Inferior parietal cortex (tissue), 1 donor: Measurements from ENCODE around the gene SERHL2.
"Not testable (repeated sequence)": the region's sequence is repeated elsewhere in the genome, so short reads cannot be mapped to it uniquely, and the experiment has no call there.

Source experiments
- DNase-seq: peaks from one replicate; pipeline ENCODE4 v3.0.0-alpha.2; 2016; ENCODE audit errors: extremely low spot score

Gene SERHL2, protein sequence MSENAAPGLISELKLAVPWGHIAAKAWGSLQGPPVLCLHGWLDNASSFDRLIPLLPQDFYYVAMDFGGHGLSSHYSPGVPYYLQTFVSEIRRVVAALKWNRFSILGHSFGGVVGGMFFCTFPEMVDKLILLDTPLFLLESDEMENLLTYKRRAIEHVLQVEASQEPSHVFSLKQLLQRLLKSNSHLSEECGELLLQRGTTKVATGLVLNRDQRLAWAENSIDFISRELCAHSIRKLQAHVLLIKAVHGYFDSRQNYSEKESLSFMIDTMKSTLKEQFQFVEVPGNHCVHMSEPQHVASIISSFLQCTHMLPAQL

DNA sequence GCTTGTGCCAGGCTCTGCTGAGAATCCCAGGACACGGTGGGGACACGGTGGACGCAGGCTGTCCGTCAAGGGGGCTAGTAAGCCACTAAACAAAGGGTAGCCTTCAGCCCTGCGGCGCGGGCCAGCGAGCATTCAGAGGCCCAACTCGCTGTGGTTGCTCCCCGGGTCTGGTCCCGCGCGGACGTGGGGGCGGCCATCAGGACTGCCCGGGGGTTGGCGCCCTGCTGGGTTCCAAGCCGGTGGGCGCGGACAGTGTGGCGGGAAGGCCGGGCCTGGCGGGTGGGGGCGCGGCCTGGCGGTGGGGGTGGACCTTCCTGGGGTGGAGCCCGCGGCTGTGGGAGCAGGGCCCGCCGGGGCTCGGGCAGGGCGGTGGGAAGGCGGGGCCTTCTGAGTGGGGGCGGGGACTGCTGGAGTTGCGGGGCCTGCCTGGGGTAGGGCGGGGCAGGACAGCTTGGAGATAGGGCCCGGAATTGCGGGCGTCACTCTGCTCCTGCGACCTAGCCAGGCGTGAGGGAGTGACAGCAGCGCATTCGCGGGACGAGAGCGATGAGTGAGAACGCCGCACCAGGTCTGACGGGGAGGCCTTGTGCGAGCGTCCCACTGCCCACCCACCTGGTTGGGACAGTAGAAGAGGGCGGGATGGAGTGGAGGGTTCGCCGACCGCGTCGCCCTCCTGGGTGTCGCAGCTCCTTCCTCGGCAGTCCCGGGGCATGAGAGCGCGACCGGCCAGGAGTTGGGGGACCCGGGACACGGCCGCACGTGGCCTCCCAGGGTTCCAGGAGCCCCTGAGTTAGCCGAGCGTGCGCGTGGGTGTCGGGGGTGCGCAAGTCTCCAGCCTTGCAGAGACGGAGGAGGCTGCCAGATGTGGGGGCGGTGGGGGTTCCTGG, at the start of gene SERHL2:
SERHL2 (plus strand) TSS at position 482 of the 887 bp plus-strand sequence; CDS start at position 547, 65 bp downstream.
- DNase-seq: peak; percentile 53

DNA sequence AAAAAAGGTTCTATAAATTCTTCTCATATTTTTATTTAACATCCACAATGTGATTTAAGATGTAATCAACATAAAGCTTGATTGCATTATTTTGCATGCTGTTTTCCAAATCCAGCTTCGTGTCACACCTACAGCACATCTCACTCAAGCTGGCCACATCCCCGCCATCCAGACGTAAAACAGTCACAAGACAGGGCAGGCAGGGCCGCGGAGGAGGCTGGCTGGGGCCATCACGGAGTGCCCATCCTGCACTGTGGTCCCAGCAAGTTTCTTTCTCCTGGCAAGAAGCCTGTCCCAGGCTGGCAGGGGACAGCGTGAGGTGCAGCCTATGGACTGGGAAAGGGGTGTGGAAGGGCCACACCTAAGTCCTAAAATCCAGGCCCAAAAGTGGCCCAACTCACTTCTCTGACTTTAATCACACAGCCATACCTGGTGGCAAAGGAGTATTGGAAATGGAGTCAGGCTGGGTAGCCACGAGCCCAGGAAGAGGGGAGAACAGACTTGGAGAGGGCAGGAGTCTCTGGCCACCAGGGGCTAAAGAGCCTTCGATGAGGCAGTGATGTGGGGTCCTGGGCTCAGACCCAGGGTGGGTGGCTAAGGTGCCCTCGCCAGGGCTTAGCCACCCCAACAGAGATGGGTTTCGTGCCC, 45.3 kb upstream of the SERHL2 start:
- not testable (repeated sequence) for DNase-seq

DNA sequence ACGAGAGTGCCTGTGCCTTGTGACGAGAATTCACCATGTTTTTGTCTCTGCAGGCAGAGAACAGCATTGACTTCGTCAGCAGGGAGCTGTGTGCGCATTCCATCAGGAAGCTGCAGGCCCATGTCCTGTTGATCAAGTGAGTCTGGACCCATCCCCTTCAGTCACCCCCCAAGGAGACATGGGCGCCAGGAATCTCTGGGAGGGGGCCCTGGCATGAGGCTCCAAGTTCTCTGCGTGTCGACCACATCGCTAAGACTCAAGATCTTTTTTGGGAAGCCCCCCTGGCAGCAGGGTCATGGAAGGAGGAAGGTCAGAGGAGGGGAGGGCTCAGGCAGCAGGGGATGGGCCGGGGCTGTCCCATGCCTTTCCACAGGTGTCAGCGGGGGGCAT, 44.8 kb upstream of the SERHL2 start:
- not testable (repeated sequence) for DNase-seq

DNA sequence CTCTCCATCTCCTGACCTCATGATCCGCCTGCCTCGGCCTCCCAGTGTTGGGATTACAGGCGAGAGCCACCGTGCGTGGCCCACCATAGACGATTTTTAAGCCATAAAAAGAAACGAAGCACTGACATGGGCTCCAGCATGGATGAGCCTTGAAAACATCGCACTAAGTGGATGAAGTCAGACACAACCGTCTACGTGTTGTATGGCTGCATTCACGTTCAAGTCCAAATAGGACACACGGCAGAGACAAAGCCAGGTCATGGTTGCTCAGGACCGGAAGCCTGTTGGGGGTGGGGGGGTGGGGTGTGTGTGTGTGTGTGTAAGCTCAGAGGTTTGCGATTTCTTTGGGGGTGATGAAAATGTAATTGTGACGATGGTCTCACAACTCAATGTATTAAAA, 44.2 kb upstream of the SERHL2 start:
- no peak for DNase-seq

DNA sequence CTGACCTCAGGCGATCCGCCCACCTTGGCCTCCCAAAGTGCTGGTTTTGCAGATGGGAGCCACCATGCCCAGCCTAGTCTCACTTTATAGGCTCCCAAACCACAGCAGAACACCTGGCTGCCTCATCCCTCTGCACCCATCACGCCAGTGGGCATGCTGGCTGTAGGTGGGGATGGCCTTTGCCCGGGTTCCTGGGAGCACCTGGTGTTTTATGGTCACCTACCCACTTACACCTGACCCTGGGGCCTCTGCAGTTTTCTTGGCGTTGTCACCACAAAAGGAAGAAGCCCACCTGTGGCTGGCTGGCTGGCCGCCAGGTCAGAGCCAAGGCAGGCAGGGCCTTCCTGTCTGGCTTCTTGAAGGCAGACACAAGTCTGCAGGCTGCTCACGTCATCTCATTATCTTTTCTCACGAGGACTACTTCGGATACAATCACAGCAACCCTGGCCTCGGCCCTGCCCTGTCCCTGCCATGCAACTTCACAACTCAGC, 42.3 kb upstream of the SERHL2 start:
- no peak for DNase-seq

DNA sequence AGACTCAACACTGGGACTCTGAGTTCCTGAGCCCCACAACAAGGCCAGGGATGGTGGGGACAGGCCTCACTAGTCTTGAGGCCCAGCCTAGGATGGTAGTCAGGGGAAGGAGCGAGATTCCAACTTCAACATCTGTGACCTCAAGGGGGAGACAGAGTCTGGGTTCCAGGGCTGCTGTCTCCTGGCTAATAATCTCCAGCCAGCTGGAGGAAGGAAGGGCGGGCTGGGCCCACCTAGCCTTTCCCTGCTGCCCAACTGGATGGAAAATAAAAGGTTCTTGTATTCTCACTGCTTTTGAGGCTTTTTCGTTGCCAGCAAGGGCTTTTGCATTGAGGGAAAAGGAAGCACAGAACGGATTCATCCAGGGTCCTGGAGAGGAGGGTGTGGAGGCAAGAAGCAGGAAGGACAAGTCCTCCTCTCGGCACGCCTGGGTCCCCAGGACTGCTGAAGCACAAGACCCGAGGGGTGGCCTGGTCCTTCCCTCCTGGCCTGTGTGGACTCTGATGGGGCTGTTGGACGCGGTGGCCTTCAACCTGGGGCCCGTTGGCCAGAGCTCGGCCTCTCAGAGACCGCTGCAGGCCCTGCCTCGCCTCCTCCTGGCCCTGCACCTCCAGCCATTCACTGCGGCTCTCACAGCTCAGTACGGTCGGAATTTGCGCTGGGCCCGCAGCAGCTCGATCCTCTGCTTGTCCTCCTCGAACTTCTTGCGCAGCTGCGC, 41.3 kb upstream of the SERHL2 start:
- not testable (repeated sequence) for DNase-seq

DNA sequence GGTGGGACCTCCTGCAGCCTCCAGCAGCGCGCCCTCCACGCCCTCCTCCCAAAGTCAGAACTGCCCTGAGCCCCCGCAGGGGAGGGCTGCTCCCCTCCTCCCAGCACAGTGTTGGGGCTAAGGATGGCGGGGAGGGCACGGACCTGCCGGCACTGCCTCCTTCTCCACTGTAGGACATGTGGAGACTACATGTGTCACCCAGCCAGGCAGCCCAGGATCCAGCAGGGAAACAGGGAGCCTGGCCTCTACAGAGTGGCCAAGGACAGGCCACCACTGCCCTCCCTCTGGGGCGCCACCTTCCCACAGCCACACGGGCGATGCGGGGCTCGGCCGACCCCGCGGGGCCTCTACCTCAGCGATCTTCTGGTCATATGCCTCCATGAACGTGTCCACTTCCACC, 39.4 kb upstream of the SERHL2 start:
- DNase-seq: not testable (repeated sequence)

DNA sequence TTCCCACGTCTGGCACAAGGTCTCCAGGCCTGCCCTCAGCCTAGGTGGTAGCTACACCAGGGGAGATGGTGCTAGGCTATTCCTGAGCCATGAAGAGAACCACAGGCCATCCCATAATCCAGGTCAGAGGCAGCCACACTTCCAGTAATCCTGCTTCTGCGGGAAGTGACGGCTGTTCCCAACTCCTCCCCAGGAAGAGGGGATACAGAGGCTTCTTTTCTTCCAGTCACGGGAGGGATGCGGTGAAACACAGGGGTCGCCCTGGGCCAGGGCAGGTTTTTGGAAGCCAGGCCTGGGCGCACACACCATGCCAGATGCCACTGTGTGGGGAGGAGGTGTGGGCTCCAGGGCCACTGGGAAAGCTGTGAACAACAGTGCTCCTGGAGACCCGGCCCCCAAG, 38.5 kb upstream of the SERHL2 start:
- DNase-seq: not testable (repeated sequence)

DNA sequence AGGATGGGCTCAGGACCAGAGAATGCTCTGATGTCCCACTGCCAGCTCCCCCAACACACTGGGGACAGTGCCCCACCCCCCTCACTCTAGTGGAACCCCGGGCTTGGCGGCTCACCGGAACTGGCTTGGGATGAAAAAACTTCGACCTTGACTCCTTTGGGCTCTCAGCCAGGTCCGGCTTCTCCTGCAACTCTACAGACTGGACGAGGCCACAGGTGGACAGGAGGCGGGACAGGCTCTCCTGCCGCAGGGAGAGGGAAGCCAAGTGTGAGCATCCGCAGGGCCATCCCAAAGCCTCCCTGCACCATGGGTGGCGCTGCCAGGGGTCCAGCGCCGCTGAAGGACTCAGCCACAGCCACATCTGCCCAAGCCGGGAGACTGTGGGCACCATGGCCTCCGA, 37.9 kb upstream of the SERHL2 start:
- DNase-seq: no peak

DNA sequence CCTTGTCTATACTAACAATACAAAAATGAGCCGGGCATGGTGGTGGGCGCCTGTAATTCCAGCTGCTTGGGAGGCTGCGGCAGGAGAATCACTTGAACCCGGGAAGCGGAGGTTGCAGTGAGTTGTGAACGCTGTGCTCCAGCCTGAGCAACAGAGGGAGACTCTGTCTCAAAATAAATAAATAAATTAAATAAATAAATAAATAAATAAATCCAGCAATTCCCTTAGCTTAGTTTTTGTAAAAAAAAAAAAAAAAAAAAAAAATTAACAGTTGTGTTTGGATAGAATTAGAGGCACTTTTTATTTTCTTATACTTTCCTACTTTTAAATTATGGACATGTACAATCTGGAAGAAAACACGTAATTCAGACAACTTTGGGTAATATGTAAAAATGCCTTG, 36.7 kb upstream of the SERHL2 start:
- not testable (repeated sequence) for DNase-seq

DNA sequence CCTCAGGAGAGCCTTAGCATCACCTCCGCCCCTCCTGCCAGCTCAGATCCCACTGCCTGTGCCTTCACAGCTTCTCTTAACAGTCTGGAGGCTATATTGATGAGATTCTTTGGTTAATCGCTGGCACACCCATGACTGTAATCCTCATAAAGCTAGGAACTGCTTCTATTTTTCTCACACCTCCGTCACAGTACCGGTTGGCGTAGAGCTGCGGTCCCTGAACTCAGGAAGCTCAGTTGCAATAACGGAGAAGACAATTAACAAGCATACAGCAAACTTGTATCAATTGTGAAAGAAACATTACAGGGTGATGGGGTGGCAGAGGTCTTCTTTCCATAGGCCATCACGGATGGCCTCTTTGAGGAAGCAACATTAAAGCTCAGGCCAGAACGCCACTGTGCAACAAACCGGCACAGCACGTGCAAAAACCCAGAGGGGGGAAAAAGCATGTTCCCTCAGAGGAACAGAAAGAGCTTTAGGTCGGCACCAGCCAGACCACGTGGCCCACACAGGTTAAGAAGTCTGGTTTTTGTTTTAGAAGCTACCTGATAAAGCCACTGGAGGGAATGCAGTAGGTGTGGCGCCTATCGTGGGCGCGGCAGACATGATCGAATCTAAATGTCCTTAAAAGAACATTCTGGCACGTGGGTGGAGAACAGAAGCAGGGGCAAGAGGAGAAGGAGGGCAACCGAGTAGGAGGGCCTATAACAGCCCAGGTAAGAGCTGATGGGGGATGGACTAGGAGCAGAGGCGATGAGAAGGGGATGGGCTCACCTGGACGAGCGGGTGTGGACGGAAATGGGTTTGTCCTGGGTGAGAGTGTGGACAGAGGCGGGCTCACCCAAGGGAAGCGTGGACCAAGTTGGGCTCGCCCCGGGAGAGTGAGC, 34.9 kb upstream of the SERHL2 start:
- DNase-seq: not testable (repeated sequence)

DNA sequence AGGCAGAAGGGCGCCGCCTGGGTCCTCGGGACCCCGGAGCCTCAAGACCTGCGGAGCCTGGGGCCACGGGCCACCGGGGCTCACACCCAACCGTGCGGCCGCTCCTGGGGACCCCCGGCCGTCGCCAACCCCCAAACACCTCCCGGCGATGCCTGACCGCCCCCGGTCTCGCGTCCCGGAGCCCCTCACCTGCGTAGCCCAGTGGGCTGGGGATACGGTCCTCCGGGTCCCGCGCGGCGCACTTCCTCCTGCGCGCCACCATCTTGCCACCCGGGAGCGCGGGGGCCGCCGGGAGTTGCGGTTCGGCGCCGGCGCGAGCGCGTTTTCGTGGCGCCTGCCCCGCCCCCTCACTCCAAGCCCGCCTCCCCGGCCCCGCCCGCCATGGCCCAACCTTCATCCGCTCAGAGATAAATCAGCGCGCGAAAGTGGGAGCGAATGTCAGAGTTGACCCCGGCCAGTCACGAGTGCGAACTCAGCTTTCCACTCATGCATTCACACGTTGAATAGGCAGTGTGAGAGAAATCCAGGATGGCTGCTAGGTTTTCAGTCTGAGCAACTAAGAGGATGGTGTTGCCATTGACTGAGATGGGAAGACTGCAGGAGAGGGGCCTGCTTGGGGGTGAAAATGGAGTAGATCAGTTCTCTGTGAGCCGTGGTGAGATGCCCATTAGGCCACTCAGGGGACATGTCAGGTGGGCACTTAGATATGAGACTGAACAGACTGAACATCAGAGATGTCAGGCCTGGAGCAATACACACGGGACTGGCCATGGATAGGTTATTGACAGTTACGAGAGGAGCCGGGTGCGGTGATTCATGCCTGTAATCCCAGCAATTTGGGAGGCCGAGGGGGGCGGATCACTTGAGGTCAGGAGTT, 34.0 kb upstream of the SERHL2 start, which contains the start of gene RRP7A:
RRP7A (minus strand) TSS at position 272 of the 877 bp plus-strand sequence; CDS start at position 262, 10 bp downstream.
- DNase-seq: peak; percentile 73

DNA sequence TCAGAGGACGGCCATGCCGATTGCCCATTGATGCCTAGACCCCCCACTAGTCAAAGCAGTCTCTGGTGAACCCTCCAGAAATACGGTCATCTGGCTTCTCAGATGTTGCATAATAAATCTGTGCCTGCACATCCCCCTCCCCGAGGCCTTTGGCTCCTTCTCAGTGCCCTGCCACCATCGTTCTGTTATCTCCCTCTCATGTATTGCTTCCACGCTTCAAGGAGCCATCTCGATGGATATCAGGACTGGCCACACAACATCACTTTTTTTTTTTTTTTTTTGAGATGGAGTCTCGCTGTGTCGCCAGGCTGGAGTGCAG, 32.6 kb upstream of the SERHL2 start:
- DNase-seq: no peak

DNA sequence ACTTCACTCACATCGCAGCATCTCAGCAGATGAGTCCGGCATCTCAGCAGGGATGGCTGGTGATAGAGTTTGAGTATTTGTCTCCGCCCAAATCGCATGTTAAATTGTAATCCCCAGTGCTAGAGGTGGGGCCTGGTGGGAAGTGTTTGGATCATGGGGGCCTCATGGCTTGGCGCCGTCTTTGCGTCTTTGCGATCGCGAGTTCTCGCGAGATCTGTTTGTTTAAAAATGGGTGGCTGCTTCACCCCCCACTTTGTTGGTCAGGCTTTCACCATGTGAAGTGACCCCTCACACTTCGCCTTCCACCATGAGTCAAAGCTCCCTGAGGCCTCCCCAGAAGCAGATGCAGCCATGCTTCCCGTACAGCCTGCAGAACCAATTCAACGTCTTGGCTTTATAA, 31.2 kb upstream of the SERHL2 start:
- DNase-seq: no peak

DNA sequence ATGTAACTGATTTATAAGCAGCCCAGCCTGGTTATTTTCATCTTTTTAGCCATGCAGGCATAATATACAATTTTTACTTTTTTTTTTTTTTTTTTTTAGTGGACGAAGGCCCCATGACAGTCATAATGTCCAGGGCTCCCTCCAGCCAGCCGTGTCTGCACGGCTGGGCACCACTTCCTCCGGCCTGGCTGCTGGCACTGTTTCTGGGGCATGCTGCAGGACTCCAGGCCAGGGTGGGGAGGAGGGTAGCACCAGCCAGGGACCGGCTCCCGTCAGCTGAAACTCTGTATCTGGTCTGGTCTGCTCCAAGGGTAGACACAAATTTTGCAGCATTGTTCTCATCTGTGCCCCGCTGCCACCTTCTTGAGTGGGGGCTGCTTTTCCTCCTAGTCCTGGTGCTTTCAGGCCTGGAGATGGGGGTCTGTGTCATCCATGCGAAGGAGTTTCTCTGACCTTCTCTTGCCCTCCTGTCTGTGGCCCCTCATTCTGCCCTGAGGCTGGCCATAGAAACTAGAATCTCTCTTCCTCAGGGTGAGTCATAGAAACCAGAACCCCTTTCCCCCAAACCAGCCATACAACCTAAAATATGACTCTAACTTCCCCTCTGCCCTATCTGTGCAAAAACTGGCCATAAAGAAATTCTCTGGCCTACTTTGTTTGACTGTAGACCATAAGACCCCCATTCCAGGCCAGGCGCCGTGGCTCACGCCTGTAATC, 25.0 kb upstream of the SERHL2 start:
- no peak for DNase-seq

DNA sequence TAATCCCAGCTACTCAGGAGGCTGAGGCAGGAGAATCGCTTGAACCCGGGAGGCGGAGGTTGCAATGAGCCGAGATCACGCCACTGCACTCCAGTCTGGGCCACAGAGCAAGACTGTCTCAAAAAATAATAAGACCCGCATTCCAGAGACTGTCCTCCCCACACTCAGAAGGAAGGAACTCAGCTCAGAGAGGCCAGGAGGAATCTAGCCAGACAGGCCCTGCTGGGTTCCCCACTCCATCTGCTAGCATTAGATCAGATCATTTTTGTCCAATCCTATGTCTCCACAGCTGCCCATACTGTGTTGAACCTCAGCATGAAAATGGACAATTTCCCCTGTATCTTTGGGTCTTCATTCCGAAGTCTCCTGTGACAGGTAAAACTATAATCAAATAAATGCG, 24.3 kb upstream of the SERHL2 start:
- not testable (repeated sequence) for DNase-seq

DNA sequence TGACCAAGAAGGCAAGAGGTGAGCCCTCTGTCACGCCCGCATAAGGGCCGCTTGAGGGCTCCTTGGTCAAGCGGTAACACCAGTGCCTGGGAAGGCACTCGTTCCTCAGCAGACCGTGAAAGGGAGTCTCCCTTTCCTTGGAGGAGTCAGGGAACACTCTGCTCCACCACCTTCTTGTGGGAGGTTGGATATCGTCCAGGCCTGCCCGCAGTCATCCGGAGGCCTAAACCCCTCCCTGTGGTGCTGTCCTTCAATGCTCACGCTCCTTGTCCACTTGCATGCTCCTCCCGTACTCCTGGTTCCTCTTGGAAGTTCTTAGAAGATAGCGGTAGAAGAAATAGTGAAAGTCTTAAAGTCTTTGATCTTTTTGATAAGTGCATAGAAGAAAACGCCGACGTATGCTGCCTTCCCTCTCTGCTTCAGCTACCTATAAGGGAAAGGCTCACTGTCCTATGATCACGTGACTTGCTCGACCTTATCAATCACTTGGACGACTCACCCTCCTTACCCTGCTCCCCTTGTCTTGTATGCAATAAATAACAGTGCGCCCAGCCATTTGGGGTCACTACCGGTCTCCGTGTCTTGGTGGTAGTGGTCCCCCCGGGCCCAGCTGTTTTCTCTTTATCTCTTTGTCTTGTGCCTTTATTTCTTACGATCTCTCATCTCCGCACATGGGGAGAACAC, 22.2 kb upstream of the SERHL2 start:
- DNase-seq: not testable (repeated sequence)

DNA sequence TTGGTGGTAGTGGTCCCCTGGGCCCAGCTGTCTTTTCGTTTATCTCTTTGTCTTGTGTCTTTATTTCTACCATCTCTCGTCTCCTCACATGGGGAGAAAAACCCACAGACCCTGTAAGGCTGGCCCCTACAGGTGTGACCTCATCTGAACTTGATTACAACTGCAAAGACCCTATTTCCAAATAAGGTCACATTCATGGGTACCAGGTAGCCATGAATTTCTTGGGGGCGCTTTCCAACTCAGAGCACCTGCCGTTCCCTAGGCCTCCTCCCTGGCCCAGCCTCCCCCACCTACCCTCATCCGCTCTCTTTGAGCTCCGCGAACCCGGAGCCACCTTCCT, 20.1 kb upstream of the SERHL2 start:
- DNase-seq: no peak
